ENCODE results near the gene PRRT4.

PRRT4 gene

DNA sequence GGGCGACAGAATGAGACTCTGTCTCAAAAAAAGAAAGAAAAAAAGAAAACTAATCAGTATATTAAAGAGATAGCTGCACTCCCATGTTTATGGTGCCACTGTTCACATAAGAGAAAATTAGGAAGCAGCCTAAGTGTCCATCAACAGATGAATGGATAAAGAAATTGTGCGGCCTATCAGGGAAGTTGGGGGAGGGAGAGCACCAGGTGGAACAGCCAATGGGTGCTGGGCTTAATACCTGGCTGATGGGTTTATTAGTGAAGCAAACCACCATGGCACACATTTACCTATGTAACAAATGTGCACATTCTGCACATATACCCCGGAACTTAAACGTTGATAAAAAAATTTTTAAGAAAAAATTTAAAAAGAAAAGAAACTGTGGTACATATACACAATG, 9.0 kb upstream of the PRRT4 start:
- no peak for DNase-seq

DNA sequence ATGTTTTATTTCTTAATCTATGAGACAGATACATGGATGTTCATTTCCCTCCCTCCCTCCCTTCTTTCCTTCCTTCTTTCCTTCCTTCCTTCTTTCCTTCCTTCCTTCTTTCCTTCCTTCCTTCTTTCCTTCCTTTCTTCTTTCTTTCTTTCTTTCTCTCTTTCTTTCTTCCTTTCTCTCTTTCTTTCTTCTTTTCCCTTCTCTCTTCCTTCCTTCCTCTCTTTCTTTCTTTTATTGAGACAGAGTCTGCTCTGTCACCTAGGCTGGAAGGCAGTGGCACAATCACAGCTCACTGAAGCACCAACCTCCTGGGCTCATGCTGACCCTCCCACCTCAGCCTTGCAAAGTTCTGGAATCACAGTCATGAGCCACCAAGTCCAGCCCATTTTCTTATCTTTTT, 5.5 kb upstream of the PRRT4 start:
- no peak for DNase-seq

DNA sequence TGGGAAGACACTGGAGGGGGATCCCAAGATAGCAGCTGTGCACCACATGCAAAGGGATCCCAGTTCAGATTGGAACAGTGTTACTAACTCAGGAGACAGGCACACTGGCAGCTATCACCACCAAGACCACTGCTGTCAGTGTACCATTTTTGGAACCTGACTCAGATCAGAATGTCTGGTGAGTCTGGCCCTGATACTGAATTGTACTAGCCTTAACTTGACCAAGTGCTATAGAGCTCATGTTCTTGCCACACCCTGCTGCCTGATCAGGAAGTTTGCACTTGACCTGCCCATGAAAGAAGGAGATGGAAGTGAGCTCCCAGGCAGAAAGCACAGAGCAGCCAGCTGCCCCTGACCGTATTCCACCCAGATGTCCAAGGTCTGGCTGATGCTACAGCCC, 4.8 kb upstream of the PRRT4 start:
- no peak for DNase-seq

DNA sequence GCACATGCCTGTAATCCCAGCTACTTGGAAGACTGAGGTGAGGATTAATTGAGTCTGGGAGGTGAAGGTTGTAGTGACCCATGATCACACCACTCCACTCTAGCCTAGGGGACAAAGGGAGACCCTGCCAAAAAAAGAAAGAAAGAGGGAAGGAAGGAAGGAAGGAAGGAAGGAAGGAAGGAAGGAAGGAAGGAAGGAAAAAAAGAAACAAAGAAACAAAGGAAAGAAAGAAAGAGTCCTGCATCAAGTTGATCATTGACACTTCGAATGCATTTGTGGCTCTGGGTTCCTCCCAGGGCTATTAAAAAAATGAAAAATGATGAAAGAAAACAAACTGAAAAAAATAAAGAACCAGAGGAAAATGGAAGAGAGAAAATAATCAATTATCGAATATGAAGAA, 3.9 kb upstream of the PRRT4 start:
- no peak for DNase-seq

DNA sequence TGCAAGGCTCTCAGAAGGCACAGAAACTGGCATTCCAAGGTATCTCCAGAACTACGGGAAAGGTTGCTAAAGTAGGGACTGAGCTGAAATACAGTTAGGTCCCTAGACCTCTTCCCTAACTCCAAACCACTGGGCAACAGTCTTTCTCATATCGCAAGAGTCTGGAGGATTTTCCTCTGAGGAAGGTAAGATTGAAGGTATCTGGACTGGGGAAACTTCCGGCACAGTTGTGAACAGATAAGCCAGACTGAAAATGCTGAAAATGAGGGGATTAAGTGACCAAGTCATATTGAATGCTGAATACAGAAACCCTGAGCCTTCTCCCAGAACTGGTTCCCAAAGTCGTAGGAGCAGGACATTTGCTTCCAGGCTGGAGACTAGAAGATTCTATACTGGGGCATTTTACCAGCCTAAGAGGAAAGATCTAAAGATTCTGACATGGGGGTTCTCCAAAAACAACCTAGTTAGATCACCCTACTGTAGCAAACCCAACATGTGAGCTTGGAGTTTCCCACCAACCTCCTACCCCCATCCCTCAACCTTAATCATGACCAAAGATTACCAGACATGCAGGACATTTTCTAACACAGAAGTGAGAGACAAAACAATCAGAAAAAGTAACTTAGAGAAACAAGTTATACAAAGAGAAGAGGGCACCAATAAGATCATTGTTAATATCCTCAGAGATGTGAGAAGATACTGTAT, 2.8 kb upstream of the PRRT4 start:
- no peak for DNase-seq

DNA sequence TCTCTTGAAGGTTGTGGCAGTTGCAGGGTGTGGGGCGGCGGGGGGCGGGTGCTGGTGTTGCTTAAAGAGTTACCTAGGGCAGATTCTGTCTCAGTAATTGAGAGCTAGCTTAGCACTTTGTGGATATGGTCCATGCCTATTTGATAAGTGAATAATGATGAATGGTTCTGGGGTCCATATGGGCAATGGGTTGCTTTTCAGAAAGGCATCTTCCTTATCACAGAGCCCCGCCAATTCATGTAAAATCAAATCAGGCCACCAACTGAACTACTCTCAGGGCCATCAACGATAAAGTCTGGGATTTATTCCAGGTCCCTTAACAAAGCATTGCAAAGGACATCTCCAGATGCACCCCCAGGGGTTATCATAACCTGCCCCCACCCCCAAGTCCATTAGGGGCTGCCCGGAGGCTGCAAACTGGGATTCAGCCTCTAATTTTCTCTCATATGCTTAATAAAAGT, 1.8 kb upstream of the PRRT4 start:
- no peak for DNase-seq

DNA sequence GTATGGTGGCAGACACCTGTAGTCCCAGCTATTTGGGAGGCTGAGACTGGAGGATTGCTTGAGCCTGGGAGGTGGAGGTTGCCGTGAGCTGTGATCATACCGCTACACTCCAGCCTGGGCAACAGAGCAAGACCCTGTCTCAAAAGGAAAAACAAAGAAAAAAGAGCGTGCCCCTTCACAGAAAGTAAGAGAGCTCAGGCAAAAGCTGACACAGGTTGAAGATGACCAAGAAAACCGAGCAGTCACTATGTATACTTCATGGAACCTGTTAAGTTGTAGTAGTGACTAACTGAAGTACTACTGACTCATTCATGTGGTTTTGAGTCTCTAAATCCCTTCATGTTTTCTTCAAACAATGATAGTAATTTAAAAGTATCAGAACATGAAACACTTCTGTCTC, 1.2 kb upstream of the PRRT4 start:
- no peak for DNase-seq

DNA sequence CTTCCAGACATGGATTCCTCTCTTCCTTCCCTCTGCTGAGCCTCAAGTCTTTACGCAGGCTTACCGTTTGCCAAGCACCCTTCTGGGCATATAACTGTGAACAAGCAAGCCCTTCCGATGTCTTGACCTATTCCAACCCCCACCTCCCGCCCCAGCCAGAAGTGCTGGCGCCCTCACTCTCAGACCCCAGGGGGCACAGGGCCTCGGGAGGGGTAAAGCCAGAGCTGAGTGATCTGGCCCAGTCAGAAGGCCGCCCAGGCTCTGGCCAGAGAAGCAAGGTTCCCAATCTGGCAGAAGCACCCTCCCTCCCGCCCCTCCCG, 1.2 kb downstream of the PRRT4 start:
- no peak for DNase-seq

DNA sequence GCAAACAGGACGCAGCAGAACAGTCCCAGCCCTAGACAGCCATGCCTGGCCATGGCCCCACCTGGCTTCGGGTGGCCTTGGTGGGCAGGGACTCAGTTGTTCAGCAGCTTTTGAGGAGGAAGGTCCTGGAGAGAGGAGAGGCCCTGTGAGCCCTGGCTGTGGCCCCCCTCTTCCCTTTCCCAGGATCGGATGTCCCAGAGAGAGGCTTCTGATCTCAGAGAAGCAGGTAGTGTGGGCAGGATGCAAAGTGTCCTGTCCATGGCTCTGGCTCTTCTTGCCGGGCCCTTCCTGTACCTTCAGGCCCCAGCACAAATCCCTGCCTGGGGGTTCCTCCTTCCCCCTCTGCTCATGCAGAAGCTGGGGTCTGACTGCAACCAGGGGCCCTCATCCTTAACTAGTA, 1.6 kb downstream of the PRRT4 start:
- DNase-seq = no peak

DNA sequence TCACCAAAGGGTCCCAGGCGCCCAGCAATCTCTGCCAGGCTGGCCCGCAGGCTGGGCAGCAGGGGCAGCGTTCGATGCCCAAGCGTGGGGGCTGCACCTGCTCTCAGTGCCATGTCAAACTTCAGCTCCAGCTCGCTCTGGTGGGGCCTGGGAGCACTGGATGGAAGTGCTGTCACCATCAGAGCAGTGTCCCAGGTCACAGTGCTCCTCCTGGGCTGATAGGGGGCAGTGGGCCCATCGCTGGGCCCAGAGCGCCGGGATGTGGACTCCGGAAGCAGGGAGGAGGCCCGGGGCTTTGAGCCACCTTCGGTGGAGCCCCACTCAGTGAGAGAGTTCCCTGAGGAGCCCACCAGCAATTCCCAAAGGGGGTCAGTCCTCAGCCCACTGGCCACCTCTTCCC, 2.2 kb downstream of the PRRT4 start:
- no peak for DNase-seq

DNA sequence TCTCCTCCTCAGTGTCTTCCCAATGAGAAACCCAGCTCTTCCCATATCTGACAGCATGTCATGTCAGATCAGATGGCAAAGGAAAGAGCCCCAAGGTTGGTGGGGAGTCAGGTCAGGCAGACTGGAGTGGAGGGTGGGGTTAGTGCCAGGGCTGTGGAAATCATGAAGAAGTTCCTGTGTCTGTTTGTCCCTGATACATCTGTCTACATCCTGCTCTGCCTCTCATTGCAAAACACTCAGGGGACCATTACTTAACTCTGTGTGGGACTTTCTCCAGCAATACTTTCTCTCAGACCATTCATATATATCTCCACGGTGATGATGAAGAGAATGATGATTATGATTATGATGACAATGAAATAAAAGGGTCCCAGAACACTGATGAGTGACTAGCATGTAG, 3.3 kb downstream of the PRRT4 start:
- no peak for DNase-seq

DNA sequence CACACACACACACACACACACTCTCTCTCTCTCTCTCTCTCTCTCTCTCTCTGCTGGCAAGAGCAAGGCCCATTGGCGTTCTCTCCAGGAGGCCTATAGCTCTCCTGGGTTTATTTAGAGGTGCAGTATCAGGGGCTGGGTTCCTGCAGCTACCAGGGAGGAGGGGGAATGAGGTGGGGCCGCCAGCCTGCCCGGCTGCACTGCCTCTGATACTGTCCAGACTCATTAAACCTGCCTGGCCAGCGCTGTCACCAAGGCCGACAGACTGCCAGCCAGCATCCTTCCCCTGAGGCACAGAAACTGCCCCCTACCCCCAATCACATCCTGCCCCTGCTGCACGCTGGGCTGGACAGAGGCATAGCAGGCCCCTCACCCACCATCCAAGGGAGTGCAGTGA, 4.3 kb downstream of the PRRT4 start:
- DNase-seq = no peak

DNA sequence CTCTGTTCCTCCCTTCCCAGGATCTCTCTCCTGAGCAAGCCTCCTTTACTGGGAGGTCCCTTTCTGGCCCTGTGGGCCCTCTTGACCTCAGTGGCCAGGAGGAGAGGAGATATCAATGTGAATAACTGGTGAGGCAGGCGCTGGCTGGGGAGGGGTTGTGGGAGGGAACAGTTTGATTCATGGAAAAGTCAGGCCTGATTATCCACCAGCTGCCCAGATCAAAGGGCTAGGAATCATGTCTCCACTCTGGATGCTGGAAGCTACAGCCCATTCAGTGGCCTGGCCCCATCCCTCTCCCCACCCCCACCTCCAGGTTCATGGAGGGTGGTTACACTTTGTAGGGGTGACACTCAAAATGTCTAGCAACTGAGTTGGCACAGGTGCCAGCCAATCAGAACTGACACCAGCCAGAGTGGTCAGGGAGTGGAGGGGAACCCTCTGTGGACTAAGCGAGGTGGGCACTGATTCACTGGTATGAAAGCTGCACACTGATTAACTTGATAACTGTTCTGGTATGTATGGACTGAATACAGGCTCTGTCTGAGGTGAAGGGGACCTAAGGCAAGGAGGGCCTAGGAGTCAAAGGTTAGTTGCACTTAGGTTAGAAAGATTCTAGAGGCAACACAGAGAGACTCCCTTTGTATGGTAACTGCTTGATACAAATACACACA, 4.8 kb downstream of the PRRT4 start:
- no peak for DNase-seq

DNA sequence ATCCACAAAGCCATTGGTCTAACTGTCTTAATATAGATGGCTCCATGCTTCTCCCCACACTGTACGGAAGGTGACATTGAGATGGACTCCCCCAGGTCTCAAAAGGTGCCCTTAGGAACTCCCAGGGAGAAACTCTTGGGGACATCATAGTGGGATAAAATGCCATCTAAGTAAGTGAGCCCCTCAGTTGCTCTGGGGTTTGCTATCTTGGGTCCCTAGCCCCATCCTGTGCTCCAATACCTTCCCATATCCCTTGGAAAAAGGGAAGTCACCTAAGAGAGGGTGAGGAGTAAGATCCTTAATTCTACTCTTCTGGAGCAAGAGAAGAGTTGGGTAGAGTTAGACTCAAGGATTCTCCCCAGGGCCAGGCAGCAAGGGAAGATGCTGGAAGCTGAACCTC, 7.9 kb downstream of the PRRT4 start:
- DNase-seq = no peak

DNA sequence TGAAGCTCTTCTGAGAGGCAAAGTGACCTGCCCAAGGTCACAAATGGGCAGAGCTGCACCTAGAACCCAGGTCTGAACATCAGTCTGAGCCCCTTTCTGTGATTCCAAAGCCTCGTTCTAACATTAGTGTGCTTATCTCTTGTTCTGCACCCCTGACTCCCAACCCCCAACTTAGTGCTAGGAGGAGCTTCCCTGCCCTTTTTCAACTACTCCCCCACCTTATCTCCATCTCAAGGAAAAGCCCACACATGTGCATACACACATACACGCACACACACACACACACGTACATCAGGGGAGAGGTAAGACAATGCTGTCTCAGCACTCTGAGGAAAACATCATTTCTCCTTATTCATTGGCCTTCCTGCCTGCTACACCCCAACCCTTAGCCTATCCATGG, 8.3 kb downstream of the PRRT4 start:
- no peak for DNase-seq

DNA sequence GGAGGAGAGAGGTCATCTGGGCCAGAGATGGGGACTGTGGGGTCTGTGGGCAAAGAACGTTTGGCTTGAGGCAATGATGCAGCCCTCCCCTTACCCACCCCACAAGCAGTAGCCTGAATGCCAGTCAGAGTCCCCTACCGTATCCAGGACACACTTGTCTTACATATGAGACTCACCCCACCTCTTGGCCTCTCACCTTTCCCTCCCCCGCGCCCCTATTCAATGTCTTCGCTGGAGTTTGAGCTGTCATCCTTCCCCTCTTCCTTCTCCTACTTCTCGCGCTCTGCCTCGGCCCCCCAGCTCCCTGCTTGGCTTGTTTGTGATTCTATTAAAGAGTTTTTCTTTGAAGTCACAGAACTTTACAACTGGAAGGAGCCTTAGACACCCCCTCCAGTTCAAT, 8.9 kb downstream of the PRRT4 start:
- no peak for DNase-seq

DNA sequence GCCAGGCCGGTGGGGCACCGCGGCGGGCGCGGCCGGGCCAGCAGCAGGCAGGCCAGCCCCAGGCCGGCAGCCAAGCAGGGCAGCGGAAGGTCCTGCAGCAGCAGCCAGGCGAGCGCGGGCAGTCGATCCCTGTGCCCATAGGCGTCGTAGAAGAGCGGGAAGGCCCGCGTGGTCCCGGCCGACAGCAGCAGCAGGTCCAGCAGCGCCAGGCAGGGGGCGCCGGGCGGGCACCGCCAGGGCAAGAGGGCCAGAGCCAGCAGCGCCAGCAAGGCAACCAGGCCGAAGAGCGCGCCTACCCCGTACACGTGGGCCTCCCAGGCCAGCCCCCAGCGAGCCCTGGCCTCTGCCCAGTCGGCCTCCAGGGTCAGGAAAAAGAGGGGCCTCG, 9.3 kb downstream of the PRRT4 start:
- DNase-seq = no peak

DNA sequence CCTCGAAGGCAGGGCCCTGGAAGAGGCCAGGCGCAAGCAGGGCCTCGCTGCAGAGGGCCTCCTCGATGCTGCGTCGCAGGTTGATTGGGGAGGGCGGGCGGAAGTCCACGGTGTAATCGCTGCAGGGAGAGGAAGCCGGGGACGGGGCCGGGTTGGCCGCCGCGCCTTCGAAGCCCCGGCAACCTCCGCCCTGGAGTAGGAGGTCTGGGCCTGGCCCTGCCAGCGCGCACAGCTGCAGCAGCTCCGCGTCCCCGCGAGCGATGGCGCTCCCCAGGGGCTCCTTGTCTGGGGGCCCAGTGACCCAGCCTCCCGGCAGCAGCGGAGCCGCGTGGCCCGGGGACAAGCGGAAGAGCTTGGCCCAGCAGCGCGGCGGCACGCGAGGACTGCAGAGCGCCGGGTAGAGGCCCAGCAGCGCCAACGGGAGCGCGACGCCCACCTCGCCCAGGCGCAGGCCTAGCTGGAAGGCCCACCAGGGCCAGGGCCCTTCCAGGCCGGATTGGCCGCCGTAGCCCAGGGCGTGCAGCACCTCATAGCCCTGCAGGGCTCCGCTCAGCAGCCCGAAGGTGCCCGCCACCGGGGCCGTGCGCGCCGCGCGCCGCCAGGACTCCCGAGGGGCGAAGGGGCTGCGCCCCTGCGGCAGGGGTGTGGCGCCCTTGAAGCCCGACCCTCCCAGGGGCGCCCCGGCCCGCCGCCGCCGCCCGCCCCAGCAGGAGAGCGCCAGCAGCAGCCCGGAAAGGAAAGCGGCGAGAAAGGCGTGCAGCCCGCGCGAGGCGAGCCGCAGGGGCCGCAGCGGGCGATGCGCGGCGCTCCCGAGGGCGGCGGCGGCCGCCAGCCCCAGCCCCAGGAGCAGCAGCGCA, 10.0 kb downstream of the PRRT4 start:
- DNase-seq = no peak

DNA sequence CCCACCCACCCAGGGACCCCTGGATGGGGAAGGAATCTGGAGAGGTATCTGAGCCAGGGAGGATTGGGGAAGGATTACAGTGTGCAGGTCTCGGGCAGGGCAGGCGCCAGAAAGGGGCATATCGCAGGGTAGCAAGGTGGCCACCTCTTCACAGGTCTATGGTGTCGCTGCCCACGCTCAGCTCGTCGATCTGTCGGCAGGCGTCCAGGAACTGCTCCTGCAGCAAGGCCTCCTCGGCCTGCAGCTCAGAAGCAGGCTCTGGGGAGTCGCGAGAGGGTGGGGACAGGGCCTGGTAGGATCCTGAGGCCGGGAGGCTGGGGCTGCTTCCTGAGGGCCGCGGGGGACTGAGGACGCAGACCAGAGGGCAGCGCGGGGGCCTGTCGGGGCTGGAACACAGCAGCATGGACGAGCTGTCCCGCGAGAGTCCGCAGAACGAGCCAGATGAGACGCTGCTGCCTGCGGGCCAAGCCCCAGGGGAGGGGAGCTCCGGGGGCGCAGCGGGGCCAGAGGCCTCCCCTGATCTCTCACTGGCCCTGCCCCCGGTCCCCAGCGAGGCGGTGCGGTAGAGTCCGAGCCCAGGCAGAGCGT, 10.7 kb downstream of the PRRT4 start:
- no peak for DNase-seq

DNA sequence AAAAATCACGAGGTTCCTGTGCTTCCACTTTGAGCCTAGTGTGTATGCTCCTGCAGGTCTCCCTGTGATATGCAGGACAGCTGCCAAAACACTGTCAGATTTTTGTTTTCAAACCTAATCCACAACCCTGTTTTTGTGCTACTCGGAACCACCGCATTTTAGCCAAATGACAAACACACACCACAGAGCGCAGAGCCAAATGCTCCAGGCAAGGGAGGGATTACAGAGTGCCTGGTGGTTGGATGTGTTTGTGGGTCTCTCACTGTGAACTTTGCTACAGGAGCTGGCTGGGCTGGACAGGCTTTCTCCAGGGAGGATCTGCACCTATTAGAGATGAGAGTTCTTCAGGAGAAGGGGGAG, 12.0 kb downstream of the PRRT4 start:
- DNase-seq = no peak

DNA sequence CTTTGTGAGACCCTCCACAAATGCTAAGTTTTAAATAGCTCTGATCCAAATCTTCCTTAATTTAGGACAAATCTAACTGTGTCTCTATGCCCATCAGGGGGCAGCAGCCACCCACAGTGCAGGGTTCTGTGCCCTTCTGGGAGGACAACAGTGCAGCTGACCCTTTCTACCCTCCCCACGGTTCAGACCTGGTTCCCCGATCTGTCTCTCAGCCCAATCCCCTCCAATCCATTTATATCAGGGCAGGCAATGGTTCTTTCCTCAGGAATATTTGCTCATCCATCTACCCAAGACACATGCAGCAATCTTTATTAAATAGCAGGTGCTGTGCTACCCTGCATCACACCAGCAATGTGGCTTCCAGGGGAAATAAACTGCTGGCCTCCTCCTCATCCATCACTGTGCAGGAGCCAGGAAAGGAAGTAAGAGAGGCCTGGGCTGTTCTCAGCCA, 13.8 kb downstream of the PRRT4 start:
- DNase-seq = peak; percentile 38 to 43

DNA sequence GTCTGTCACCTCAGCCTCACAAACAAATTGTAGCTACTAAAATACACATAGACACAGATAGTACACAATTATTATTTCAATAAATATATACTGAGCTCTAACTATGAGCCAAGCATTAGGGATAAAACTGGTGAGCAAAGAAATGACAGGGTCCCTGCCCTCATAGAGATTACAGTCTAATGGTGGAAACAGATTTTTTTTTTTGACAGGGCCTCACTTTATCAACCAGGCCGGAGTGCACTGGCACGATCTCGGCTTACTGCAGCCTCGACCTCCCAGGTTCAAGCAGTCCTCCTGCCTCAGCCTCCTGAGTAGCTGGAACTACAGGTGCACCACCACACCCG, 17.1 kb downstream of the PRRT4 start:
- no peak for DNase-seq

DNA sequence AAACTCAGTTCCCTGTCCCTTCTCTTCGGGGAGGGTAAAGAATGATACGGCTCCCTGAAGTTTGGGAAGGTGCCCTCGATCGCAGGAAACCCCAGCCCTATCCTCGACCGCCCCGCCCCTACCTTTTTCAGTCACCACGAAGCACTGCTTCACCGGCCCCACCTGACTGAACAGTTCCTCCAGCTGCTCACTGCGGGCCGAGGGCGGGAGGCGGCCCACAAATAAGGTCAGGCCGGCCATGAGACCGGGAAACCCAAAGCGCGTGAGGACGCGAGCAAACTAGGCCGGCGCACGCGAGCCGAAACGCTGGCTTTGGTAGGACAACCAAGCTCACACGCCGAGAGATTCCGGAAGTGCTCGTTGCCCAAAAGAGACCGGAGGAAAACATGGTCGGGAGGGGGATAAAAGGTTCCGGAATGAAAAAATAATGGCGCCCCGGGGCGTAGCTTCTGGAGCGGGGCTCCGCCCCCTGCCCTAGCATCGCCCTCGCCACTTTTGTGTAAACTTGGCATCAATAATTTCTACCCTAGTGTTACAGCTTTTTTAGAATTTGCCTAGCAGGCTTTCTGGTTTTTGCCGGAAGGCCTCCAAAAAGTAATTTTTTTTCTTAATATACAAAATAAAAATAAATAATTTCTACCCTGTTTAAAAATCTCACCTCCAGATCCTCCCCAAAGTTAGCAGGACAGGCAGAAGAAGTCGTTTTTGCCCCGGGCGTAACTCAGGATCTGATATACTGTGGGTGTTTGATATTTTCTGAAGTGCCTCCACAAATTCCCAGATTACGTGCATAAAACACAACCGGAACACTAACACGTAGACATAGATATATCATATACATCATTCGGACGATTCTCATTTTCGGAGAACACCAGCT, 17.7 kb downstream of the PRRT4 start, which contains the start of gene RBM28:
RBM28 (minus strand) TSS at position 355 of the 877 bp plus-strand sequence; CDS start at position 240, 115 bp downstream.
- peak; percentile 75 for DNase-seq

All from activated CD4-positive, alpha-beta T cell treated with anti-CD3 and anti-CD28 coated beads, Interleukin-2, amount 50 U/mL, for 4 hours (primary cell).